WTC11 (cell line): ENCODE data around the gene CAPN3. TPM values are rescaled to one million over a fixed set of nuclear protein-coding genes. Genes with fewer than 3 reads are reported as not detected.

ENCODE experiments used
- ATAC-seq: fragments of 200-7000 bp; cut with Tn5 transposase; 2 replicates; pipeline ENCODE4 v1.10.0; 2021; ENCODE audit warnings: mild to moderate bottlenecking, moderate library complexity
- CTCF ChIA-PET: fragments of 300-600 bp; sonication (Branson Sonifier 250); formaldehyde crosslinking; loops from one replicate; lab custom pipeline; 2021; ENCODE audit warnings: antibody characterized with exemption; lab: Charles Lee
- POLR2A ChIA-PET: fragments of 350-600 bp; sonication (Branson Sonifier 250); formaldehyde crosslinking; loops from one replicate; lab custom pipeline; 2021; ENCODE audit warnings: antibody characterized with exemption; lab: Charles Lee
- DNase-seq: peaks from one replicate; pipeline ENCODE4 v3.0.0; 2021; ENCODE audit warnings: low spot score
- H3K27ac Mint-ChIP-seq: 2 replicates; pipeline ENCODE4 v1.8.0; 2021; ENCODE audit warnings: mixed read lengths
- H3K27me3 Mint-ChIP-seq: 2 replicates; pipeline ENCODE4 v1.8.0; 2021; ENCODE audit warnings: low read depth, mild to moderate bottlenecking, moderate library complexity, mixed read lengths
- H3K36me3 Mint-ChIP-seq: 2 replicates; pipeline ENCODE4 v1.8.0; 2021; ENCODE audit warnings: mixed read lengths
- H3K4me1 Mint-ChIP-seq: 2 replicates; pipeline ENCODE4 v1.8.0; 2022; ENCODE audit warnings: mixed read lengths
- H3K4me3 Mint-ChIP-seq: 2 replicates; pipeline ENCODE4 v1.8.0; 2021; ENCODE audit warnings: mild to moderate bottlenecking, moderate library complexity, mixed read lengths
- H3K9me3 Mint-ChIP-seq: 2 replicates; pipeline ENCODE4 v1.8.0; 2021; ENCODE audit warnings: mixed read lengths
- ATF1 ChIP-seq: sonication (generic); formaldehyde crosslinking; IDR thresholded peaks from 2 replicates; pipeline ENCODE4 v1.8.1; 2023; ENCODE audit warnings: mild to moderate bottlenecking, moderate library complexity, missing genetic modification reagents
- CREM ChIP-seq: sonication (generic); formaldehyde crosslinking; IDR thresholded peaks from 2 replicates; pipeline ENCODE4 v1.8.1; 2022; ENCODE audit warnings: mild to moderate bottlenecking, missing genetic modification reagents, moderate library complexity
- EMX1 ChIP-seq: fragments of 250-450 bp; sonication (Bioruptor Pico); IDR thresholded peaks from 2 replicates; pipeline ENCODE4 v1.8.0; 2021; ENCODE audit warnings: mild to moderate bottlenecking
- ESRRA ChIP-seq: sonication (generic); formaldehyde crosslinking; IDR thresholded peaks from 2 replicates; pipeline ENCODE4 v1.8.1; 2022; ENCODE audit warnings: mild to moderate bottlenecking, missing genetic modification reagents, borderline replicate concordance
- ETV6 ChIP-seq: sonication (generic); formaldehyde crosslinking; IDR thresholded peaks from 2 replicates; pipeline ENCODE4 v1.8.1; 2022; ENCODE audit warnings: mild to moderate bottlenecking, missing genetic modification reagents
- GRHL2 ChIP-seq: fragments of 250-450 bp; sonication (Bioruptor Pico); IDR thresholded peaks from 2 replicates; pipeline ENCODE4 v1.8.0; 2022; ENCODE audit warnings: mild to moderate bottlenecking, moderate library complexity; ENCODE audit not compliant: insufficient replicate concordance, severe bottlenecking
- GTF2I ChIP-seq: fragments of 250-450 bp; sonication (Bioruptor Pico); conservative IDR thresholded peaks from 2 replicates; pipeline ENCODE4 v1.4.0; 2021; ENCODE audit warnings: mild to moderate bottlenecking
- NFATC4 ChIP-seq: fragments of 250-450 bp; sonication (Bioruptor Pico); IDR thresholded peaks from 2 replicates; pipeline ENCODE4 v1.9.0; 2021; ENCODE audit warnings: mild to moderate bottlenecking
- NR1H2 ChIP-seq: sonication (generic); formaldehyde crosslinking; IDR thresholded peaks from 2 replicates; pipeline ENCODE4 v1.9.0; 2021; ENCODE audit warnings: mild to moderate bottlenecking, moderate library complexity, missing genetic modification reagents
- PRRX2 ChIP-seq: fragments of 250-450 bp; sonication (Bioruptor Pico); IDR thresholded peaks from 2 replicates; pipeline ENCODE4 v1.8.0; 2021; ENCODE audit warnings: mild to moderate bottlenecking
- RORB ChIP-seq: fragments of 250-450 bp; sonication (Bioruptor Pico); IDR thresholded peaks from 2 replicates; pipeline ENCODE4 v1.9.0; 2021; ENCODE audit warnings: mild to moderate bottlenecking
- SMAD3 ChIP-seq: sonication (generic); formaldehyde crosslinking; IDR thresholded peaks from 2 replicates; pipeline ENCODE4 v1.8.0; 2022; ENCODE audit warnings: missing genetic modification reagents, mild to moderate bottlenecking, borderline replicate concordance
- SMAD4 ChIP-seq: sonication (generic); formaldehyde crosslinking; IDR thresholded peaks from 2 replicates; pipeline ENCODE4 v1.8.0; 2022; ENCODE audit warnings: mild to moderate bottlenecking, missing genetic modification reagents
- TEAD4 ChIP-seq: sonication (generic); formaldehyde crosslinking; IDR thresholded peaks from 2 replicates; pipeline ENCODE4 v1.8.0; 2022; ENCODE audit warnings: mild to moderate bottlenecking, missing genetic modification reagents
- ZNF138 ChIP-seq: sonication (generic); formaldehyde crosslinking; conservative IDR thresholded peaks from 2 replicates; pipeline ENCODE4 v1.8.1; 2022; ENCODE audit warnings: mild to moderate bottlenecking, moderate library complexity, missing genetic modification reagents
- ZNF232 ChIP-seq: sonication (generic); formaldehyde crosslinking; IDR thresholded peaks from 2 replicates; pipeline ENCODE4 v1.8.0; 2022; ENCODE audit warnings: mild to moderate bottlenecking, missing genetic modification reagents
- ZNF396 ChIP-seq: fragments of 250-450 bp; sonication (Bioruptor Pico); IDR thresholded peaks from 2 replicates; pipeline ENCODE4 v1.8.0; 2021; ENCODE audit warnings: mild to moderate bottlenecking, moderate library complexity, borderline replicate concordance
- total RNA-seq: library from RNA; stranded (reverse); gene quantifications from 3 replicates; pipeline ENCODE4 v1.2.3, GENCODE V29; 2021
- TF ChIP-seq, protein P1 (sequence below): sonication (generic); formaldehyde crosslinking; IDR thresholded peaks from 2 replicates; pipeline ENCODE4 v1.8.1; 2023; ENCODE audit warnings: mild to moderate bottlenecking, moderate library complexity, missing genetic modification reagents
- TF ChIP-seq, protein P2 (sequence below): sonication (generic); formaldehyde crosslinking; IDR thresholded peaks from 2 replicates; pipeline ENCODE4 v1.8.1; 2023; ENCODE audit warnings: mild to moderate bottlenecking, missing genetic modification reagents, moderate library complexity
- TF ChIP-seq, protein P3 (sequence below): fragments of 250-450 bp; sonication (Bioruptor Pico); IDR thresholded peaks from 2 replicates; pipeline ENCODE4 v1.9.0; 2021; ENCODE audit warnings: mild to moderate bottlenecking
- TF ChIP-seq, protein P4 (sequence below): fragments of 200-600 bp; IDR thresholded peaks from 2 replicates; pipeline ENCODE4 v1.8.0; 2022; ENCODE audit warnings: antibody characterized with exemption
- TF ChIP-seq, protein P5 (sequence below): sonication (generic); formaldehyde crosslinking; IDR thresholded peaks from 2 replicates; pipeline ENCODE4 v1.8.1; 2022; ENCODE audit warnings: low read depth, missing genetic modification reagents, borderline replicate concordance
- TF ChIP-seq, protein P6 (sequence below): sonication (generic); formaldehyde crosslinking; IDR thresholded peaks from 2 replicates; pipeline ENCODE4 v1.8.0; 2022; ENCODE audit warnings: mild to moderate bottlenecking, missing genetic modification reagents
- TF ChIP-seq, protein P7 (sequence below): sonication (generic); formaldehyde crosslinking; IDR thresholded peaks from 2 replicates; pipeline ENCODE4 v1.8.0; 2022; ENCODE audit warnings: mild to moderate bottlenecking, missing genetic modification reagents

Gene CAPN3
- total RNA-seq, 1 experiment from 2014 or later: 0.70 TPM

DNA sequence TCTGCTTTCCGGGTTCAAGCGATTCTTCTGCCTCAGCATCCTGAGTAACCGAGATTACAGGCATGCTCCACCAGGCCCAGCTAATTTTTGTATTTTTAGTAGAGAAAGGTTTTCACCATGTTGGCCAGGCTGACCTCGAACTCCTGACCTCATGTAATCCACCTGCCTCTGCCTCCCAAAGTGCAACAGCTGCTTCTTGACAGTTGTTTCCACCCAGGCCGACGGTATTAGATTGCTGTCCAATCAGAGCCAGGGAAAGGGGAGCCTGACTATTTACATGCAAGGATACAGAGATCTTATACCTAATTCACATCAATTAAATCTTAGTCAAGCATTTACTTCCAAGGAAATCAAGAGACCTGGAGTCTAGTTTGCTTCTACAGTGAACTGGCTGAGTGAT, 4.0 kb upstream of the CAPN3 start:
- DNase-seq (no peak), ATAC-seq (no peak)
- Mint-ChIP-seq H3K27me3 (no peaks in the 10 kb centered on the region; the same call in 1 of the 2 replicates), H3K36me3 (no peaks in the 10 kb centered on the region), H3K9me3 (no peaks in the 10 kb centered on the region), H3K4me1 (peaks cover 11% of the 10 kb centered on the region), H3K27ac (no peak overlapping the region), H3K4me3 (no peak overlapping the region)
- ChIA-PET POLR2A (no interaction called here), CTCF (interaction anchor here (0.7 kb wide), 1 partner anchor 30 kb away, joined by 3 read pairs; no protein-coding TSS in a partner anchor)
- TF ChIP-seq NFATC4 (CRISPR knock-in tag) (no peak), GTF2I (no peak), SMAD4 (no peak), ATF1 (CRISPR knock-in tag) (no peak), GRHL2 (CRISPR knock-in tag) (no peak)

DNA sequence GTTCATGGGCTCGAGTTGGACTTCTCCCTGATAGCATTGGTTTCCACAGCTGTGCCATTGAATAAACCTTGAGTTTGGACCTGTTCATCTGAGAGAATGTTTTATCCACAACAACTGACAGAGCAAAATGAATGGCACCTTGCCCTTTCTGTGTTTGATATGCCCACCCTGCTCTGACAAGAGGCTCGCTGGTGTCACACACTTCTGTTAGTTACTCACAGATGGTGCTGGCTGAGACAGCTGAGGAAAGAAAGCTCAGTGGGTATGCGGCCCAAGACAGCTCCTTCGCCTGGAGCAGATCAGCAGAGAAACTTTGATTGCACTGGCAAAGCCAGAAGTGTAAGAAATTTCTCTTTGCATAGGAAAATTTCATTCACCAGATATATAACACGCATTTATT, 2.5 kb upstream of the CAPN3 start:
- ChIA-PET POLR2A (no interaction called here), CTCF (interaction anchor here (1.8 kb wide), 1 partner anchor 28 kb away, joined by 9 read pairs; no protein-coding TSS in a partner anchor)
- no peak for ATAC-seq
- TF ChIP-seq, protein P1, sequence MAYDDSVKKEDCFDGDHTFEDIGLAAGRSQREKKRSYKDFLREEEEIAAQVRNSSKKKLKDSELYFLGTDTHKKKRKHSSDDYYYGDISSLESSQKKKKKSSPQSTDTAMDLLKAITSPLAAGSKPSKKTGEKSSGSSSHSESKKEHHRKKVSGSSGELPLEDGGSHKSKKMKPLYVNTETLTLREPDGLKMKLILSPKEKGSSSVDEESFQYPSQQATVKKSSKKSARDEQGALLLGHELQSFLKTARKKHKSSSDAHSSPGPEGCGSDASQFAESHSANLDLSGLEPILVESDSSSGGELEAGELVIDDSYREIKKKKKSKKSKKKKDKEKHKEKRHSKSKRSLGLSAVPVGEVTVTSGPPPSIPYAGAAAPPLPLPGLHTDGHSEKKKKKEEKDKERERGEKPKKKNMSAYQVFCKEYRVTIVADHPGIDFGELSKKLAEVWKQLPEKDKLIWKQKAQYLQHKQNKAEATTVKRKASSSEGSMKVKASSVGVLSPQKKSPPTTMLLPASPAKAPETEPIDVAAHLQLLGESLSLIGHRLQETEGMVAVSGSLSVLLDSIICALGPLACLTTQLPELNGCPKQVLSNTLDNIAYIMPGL (CRISPR knock-in tag): no peak
- TF ChIP-seq CREM (CRISPR knock-in tag) (no peak), NR1H2 (no peak), ZNF396 (no peak)
- TF ChIP-seq, protein P2, sequence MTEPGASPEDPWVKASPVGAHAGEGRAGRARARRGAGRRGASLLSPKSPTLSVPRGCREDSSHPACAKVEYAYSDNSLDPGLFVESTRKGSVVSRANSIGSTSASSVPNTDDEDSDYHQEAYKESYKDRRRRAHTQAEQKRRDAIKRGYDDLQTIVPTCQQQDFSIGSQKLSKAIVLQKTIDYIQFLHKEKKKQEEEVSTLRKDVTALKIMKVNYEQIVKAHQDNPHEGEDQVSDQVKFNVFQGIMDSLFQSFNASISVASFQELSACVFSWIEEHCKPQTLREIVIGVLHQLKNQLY (CRISPR knock-in tag): no peak
- TF ChIP-seq, protein P3, sequence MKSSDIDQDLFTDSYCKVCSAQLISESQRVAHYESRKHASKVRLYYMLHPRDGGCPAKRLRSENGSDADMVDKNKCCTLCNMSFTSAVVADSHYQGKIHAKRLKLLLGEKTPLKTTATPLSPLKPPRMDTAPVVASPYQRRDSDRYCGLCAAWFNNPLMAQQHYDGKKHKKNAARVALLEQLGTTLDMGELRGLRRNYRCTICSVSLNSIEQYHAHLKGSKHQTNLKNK (CRISPR knock-in tag): no peak
- Mint-ChIP-seq H3K27ac (no peak overlapping the region), H3K4me1 (peaks cover 13% of the 10 kb centered on the region), H3K36me3 (no peaks in the 10 kb centered on the region), H3K27me3 (peaks cover 4% of the 10 kb centered on the region), H3K9me3 (no peaks in the 10 kb centered on the region), H3K4me3 (no peak overlapping the region)
- DNase-seq: no peak

DNA sequence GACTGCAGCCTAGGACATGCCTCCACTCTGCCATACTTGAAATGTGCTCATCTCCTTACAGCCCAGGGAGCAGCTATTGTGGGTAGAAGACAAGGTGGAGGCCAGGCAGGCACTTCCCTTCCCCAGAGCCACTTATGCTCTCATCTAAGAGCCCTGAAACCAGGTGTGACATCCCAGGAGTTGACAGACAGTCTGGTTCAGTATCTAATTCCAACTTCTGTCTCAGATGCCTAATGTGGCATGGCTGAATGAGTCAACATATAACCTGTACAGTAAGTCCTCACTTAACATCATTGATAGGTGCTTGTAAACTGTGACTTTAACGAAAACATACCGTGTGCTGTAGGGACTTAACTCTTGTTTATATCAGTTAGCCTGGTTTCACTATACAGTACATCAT, 1.2 kb upstream of the CAPN3 start:
- DNase-seq (no peak), ATAC-seq (no peak)
- H3K4me1 Mint-ChIP-seq: peaks cover 16% of the 10 kb centered on the region
- peaks cover 5% of the 10 kb centered on the region for H3K27me3 Mint-ChIP-seq
- H3K9me3 Mint-ChIP-seq: no peaks in the 10 kb centered on the region
- H3K27ac Mint-ChIP-seq: no peak overlapping the region
- POLR2A ChIA-PET: no interaction called here
- H3K4me3 Mint-ChIP-seq: no peak overlapping the region
- H3K36me3 Mint-ChIP-seq: no peaks in the 10 kb centered on the region
- CTCF ChIA-PET: no interaction called here
- TF ChIP-seq EMX1 (CRISPR knock-in tag) (no peak), NR1H2 (no peak), RORB (CRISPR knock-in tag) (no peak), ESRRA (CRISPR knock-in tag) (no peak), SMAD3 (CRISPR knock-in tag) (no peak), ZNF232 (CRISPR knock-in tag) (no peak), PRRX2 (CRISPR knock-in tag) (no peak), TEAD4 (no peak), ZNF138 (CRISPR knock-in tag) (no peak), ETV6 (CRISPR knock-in tag) (no peak)
- TF ChIP-seq, protein P4, sequence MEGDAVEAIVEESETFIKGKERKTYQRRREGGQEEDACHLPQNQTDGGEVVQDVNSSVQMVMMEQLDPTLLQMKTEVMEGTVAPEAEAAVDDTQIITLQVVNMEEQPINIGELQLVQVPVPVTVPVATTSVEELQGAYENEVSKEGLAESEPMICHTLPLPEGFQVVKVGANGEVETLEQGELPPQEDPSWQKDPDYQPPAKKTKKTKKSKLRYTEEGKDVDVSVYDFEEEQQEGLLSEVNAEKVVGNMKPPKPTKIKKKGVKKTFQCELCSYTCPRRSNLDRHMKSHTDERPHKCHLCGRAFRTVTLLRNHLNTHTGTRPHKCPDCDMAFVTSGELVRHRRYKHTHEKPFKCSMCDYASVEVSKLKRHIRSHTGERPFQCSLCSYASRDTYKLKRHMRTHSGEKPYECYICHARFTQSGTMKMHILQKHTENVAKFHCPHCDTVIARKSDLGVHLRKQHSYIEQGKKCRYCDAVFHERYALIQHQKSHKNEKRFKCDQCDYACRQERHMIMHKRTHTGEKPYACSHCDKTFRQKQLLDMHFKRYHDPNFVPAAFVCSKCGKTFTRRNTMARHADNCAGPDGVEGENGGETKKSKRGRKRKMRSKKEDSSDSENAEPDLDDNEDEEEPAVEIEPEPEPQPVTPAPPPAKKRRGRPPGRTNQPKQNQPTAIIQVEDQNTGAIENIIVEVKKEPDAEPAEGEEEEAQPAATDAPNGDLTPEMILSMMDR: no peak
- TF ChIP-seq, protein P5, sequence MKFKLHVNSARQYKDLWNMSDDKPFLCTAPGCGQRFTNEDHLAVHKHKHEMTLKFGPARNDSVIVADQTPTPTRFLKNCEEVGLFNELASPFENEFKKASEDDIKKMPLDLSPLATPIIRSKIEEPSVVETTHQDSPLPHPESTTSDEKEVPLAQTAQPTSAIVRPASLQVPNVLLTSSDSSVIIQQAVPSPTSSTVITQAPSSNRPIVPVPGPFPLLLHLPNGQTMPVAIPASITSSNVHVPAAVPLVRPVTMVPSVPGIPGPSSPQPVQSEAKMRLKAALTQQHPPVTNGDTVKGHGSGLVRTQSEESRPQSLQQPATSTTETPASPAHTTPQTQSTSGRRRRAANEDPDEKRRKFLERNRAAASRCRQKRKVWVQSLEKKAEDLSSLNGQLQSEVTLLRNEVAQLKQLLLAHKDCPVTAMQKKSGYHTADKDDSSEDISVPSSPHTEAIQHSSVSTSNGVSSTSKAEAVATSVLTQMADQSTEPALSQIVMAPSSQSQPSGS: no peak
- TF ChIP-seq, protein P6, sequence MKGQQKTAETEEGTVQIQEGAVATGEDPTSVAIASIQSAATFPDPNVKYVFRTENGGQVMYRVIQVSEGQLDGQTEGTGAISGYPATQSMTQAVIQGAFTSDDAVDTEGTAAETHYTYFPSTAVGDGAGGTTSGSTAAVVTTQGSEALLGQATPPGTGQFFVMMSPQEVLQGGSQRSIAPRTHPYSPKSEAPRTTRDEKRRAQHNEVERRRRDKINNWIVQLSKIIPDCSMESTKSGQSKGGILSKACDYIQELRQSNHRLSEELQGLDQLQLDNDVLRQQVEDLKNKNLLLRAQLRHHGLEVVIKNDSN: no peak
- TF ChIP-seq, protein P7, sequence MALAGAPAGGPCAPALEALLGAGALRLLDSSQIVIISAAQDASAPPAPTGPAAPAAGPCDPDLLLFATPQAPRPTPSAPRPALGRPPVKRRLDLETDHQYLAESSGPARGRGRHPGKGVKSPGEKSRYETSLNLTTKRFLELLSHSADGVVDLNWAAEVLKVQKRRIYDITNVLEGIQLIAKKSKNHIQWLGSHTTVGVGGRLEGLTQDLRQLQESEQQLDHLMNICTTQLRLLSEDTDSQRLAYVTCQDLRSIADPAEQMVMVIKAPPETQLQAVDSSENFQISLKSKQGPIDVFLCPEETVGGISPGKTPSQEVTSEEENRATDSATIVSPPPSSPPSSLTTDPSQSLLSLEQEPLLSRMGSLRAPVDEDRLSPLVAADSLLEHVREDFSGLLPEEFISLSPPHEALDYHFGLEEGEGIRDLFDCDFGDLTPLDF (CRISPR knock-in tag): no peak
- TF ChIP-seq, protein P1 (CRISPR knock-in tag): no peak
